GM19025 (cell line): ENCODE data around the gene DCANP1.

Experiments
- ATAC-seq: cut with Tn5 transposase; IDR thresholded peaks from one replicate; pipeline ENCODE4 v1.9.1; 2021; ENCODE audit warnings: mild to moderate bottlenecking, low read depth, moderate library complexity; ENCODE audit not compliant: unreplicated experiment

Gene DCANP1

DNA sequence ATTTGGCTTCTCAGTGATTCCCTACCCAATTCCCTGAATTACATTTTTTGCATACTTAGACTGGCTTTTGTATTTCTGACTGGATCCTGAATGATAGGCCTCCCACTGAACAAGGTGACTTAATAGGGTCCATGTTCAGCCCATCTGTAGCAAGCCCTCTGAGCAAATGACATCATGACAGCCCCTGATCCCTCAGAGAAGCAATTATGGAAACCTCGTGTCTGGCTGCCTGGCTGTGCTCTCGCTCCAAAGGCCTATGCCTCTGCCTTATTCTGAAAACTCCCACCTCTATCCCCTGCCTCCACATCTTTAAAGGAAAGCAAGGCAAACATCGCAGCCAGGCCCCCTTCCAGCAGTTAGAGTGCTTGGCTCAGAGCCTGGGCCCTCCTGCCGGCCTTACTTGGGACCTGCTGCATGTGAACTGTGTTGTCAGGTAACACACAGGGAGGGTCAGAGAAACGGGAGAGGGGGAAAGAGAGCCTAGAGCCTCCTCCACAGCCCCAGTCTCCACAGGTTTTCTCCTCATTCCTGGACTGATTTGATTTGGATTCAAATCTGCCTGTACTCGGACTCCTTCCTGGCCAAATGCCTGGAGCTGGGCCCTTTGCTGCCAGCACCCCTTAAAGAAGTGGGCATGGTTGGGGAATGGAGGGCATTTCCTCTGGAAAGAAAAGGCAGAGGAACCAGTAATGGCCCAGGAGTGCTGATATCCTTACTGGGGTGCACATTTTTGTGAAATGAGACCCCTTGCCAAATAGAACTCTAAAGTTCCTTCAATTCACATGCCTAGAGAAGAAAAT, 3.8 kb downstream of the DCANP1 start:
- ATAC-seq, result no peak

DNA sequence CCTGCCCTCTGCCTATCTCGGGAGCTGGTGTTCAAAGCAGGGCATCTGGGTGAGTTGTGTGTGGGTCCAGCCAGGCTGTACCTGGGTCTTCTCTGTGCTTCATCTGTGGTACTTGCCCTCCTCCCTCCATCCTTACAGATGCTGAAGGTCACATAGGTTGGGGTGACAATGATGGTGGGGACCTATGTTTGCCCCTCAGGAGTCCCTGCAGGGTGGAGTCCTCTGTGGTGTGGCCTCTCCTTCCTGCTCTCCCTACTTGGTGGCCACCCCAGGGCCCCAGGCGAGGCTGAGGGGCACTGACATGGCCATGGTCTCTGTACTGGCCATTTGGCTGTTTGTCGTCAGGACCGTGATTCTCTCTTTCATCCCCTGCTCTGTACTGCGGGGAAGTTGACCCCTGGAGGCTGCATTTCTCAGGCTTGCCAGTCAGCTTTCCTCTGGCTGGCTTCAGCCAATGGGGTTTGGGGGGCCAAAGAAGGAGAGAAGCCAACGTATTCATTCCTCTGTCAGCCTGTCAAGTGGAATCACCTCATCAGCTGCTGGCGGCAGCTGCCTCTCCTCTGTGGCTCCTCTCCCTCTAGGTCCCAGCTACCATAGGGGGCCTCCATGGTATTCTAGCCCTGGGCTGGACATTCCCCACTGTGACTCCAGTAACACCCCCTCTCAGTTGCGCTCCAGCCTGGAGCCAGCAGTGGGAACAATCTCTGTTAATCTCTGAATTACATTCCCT, 4.6 kb downstream of the DCANP1 start:
- ATAC-seq, result no peak

DNA sequence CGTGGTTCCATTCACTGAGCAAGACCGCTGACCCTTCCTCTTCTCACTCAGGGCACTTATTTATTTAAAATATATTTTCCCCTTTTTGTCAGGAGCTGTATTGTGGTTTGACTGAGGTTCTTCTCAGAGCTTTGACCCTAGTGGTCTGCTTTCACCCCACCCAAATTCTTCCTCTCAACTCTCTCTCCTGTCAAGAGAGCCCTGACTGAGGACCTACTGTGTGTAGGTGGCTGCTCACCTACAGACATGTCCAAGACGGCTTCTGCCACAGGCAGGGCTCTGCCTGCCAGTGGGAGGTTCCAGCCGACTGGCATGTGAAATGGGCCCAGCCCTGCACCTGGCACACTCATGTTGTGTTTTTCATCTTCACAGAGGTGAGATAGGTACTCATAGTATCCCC, 5.2 kb downstream of the DCANP1 start:
- no peak for ATAC-seq

DNA sequence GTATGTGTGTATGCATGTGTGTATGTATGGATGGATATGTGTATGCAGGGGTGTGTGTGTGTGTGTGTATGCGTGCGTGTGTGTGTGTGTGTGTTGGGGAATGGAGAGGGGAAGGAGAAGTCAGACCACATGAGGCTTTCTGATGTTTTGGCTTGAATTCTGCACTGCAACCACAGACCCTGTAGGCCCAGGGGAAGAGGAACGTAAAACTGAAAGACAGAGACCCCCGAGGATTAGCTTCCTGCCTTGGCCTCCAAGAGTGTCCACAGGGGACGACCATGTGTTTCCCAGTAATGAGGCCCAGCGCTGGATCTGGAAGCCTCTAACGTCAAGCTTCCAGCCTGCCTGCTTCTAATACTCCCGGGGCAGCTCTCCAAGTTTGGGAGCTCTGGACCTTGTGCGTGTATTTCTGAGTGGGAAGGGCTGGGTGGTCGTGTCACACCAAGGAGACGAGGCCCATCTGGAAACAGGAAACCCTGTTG, 5.8 kb downstream of the DCANP1 start:
- no peak for ATAC-seq

DNA sequence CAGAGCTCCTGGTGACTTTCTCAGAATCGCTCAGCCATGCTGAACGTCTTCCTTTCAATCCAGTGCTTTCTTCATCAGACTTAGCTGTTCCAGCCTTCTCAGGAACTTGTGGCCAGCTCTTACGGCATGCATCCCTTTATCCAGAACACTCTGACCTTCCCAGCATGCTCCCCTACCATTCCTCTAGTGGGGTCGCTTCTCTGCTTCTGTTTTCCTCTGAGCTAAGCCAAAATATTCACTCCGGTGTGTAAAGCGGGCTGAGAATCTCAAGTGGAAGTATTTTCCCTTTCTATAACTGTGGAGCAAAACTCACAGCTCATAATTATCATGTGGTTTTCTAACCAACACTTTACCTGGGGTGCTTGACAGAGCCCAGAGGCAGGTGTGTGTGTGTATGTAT, 6.2 kb downstream of the DCANP1 start:
- ATAC-seq, result no peak

DNA sequence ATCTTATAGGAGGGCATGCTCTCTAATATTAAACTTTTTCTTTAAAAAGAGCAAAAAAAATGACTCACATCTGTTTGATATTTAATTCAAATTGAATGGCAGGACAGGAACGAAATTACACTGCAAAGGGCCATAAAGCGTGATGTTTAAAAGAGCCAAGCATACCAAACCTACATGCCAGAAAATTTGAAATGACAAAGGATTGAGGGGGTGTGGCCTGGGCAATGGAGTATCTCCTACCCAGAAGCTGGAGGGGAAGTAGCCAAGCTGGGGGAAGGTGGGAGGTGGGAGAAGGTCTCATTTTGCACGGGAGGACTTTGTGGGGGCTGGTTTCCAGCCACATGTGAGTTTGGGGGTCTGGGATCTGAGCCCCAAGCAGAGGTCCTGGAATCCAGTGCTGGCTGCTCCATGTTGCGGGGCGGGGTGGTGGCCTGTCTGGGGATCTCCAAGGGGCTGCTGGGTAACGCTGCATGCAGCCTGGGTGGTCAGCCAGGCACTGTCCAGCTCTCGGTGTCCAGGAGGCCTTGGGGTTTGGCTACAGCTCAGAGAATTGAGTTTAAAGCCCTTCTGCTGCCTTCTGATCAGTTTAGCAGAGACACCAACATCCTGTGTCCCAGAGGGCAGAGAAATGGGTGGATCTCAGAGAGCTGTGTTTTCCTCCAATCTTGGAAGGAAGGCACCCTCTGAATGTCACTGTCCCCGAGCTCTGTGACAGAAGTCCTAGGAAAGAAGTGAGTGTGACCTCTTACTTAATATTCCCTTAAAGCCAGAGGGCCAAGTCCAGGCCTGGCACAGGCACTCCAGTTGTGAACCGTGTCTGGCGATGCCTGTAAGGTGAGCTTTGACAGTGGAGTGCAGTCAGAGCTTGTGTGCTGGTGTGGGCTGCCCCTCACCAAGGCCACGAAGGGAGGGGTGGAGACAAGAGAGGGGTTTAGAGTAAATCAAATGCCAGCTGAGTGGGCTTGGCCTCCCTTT, 7.6 kb downstream of the DCANP1 start:
- no peak for ATAC-seq

DNA sequence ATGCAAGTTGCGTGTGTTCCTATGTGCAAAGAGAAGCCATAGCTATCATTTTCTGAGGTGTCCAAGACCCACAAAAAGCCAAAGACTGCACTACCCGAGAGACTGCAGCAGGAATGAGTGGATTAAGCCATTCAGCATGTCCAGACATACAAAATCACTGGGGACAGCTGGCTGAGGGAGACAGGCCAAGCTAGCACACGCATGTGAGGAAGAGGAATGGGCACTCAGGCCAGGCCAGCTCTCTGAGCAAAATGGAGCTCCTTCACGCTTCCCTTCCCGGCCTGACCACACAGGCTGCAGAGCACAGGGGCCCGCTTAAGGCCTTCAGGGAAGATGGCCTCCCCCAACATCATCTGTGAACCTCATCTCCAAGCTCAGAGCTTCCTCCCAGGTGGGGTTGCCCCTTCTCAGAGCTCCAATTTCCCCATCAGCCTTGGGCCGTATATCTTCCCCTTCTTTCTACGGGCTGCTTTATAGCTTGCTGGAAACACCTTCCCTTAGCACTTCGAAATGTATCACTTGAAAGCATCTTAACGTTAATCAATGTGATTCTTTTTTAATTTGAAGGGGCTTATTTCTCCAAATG, 8.4 kb downstream of the DCANP1 start:
- ATAC-seq, result no peak

DNA sequence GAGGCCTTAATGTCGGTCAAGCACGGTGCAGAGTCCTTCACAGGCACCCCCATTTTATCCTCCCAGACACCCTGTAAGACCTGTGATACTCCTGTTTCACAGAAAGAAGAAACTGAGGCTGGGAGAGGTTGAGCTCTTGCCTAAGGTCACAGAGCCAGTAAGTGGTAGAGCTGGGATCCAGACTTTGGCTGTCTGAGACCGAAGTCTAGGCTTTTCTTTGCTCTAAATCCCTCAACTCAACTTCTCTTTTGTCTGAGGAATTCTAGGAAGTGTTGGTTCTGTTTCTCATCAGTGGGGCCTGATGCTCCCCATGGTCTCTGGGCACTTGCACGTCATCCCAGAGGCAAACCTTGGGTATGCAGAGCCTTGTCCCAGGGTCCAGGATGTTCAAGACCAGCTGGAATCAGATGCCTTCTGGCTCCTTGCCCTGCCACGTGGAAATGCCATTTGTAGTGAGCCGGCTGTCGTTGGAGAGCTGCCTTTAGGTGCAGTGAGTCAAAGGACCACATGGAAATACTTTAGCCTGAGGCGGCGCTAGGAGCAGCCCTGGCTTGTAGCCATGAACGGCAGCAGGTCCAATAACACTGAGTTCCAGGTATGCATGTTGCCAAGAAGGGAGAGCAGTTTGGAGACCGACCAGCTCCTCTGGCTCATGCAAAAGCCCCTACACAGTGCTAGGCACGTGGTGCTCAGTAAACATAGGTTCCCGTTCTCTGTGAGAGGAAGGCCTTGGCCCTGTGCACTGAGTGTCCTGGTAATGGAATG, 9.2 kb downstream of the DCANP1 start:
- no peak for ATAC-seq

DNA sequence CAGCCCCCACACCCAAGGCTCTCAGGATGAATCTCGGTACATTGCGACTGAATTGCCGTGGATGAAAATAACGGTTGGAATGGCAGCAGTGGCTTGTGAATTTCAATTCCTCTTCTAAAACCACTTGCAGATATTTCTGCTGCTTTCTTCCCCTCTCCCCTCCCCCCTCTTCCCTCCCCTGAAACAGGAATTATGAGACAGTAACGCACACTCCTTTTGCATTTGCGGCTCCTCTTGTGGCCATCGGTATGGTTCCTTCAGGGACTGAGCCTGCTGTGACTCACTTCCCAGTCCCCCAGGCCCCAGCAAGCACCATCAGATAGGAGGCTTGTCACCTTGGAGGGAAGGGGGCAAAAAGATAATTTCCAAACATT, 9.7 kb downstream of the DCANP1 start:
- no peak for ATAC-seq

DNA sequence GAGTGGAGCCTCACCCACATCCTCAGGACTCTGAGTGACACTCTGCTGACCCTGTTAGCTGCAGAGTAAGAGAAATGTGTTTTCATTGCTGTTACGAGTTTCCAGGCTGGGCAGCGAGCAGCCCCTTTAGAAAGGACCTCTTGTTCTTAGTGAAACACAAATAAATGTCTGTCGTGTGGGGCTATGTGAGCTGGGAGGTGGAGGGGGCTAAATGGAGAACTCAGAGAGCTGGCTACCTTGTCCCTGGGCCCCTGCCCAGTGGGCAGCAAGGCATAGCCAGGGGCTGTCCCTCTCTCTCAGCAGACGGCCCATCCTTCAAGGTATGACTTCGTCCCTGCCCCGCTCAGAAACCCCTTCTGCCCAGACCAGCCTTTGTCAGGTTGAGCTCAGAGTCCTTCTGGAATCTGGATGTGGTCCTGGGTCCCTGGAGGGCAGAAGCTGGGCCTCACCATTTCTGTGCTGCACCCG, 10.2 kb downstream of the DCANP1 start:
- ATAC-seq, result no peak

DNA sequence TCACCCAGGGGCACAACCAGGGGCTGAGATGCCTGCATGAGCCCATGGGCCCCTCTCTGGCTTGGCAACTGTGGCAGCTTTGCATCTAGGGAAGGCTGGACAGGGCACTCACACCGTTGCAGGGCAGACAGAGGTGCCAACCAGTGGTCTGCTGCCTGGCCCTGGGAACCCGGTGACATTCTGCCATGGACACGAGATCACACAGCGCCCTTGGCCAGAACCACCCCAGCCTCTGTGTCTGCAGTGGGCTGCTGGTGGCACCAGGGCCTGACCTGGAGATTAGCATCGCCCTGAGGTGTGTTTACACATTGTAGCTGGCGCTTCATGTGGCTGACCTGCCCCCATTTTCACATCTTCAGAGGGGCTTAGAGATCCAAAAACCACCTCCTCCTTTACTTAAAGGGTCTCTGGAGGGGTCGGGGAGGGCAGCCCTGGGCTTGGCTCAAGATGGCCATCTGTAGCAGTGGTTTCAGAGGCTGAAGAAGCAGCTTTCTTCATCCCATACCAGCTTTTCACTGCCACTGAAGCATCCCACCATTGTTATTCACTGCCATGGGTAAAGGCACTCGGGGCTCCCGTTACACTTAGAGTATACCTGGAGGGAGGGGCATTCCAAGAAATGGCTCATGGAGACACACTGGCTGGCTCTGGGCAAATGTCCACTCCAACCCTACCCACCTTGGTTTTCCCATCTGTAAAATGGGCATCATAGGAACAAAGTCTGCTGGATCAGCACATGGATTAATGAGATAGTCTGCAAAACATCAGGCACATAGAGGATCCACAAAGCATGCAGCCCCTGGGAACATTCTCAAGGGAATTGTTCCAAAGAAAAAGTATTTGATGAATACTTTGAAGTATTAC, 11.4 kb downstream of the DCANP1 start:
- ATAC-seq, result no peak

DNA sequence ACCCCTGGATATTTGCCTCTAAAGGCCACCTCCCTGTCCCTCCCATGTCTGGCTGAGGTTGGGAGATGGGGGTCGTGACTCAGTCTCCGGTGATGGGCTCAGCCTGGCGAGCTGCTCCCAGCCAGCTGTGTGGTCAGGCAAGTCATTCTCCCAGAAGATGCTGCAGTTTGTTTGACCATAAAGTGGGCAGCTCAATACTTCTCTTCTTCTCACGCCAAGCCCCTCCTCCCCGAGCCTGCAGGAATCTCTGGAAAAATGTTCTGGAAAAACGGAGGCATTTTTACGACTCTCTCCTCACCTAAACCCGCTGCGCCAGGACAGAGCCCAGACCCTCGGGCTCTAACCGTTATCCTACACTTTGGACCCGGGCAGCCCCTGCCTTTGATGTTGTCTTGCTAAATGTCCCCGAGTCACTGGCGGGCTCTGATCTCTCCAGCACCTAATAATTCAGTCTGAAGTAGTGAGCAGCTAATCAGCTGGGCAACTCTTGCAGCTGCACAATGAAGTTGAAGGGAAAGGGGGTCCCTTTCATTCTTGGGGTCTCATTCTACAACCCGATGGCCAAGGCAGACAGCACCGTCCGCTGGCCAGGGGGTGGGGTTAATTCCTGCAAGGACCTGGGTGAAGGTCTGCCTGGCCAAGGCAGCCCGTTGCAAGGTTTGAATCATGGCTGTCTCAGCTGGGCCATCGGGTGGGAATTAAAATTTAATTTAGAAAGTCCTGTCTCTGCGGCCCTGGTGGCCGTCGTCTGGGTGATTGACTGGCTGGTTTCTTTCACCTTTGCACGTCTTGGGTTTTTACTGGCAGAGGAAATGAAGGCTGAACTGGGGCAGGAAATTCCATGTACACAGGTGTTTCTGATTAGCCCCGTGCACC, 12.3 kb downstream of the DCANP1 start:
- no peak for ATAC-seq

DNA sequence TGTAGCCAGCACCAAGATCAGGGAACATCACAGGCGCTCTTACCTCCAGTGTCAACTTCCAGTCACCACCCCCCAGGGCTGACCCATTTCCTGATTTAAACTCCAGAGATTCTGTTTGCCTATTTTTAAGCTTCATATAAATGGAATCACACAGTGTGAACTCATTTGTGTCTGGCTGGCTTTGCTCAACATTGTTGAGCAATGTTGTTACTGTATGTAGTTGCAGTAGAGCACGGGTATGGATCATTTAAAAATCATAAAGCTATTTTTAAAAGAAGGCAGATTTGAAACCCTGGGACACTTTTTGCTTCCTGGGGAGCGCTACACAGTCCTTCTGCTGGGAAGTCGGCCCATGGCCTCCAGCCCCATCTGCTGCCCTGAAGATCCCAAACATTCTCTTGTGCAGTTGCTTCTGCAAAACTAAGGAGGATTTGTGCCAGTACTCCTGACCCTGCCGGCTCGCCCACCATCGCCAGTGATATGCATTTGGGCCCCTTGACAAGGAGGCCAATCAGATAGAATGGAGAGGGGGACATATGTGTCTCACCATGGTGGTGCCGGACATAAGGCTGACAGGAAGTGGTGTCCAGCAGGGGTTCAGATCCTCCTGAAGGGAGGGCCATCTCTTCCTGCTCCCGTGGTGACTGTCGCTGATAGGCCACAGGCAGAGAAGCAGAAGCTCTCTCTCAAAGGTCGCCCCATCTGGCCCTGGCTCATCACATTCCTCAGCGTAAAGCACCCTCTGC, 13.3 kb downstream of the DCANP1 start:
- no peak for ATAC-seq

DNA sequence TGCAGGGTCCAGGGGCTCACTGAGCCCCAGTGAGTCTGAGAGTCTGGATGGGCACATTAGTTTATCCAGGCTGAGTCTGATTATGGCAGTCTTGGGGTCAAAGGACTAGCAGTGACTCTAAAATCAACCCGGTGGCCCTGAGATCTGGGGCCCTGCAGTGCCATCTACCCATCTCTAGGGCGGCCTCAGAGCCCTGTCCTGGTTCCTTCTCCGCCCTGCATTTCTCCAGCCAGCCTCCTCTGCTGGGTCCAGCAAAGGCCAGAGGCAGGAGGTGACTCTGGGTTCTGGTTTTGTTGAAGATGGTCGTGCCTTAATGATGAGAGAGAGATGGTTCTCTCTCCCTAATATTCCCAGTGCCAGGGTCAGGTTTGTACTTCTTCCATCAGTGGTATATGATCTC, 15.0 kb downstream of the DCANP1 start:
- ATAC-seq, result no peak

DNA sequence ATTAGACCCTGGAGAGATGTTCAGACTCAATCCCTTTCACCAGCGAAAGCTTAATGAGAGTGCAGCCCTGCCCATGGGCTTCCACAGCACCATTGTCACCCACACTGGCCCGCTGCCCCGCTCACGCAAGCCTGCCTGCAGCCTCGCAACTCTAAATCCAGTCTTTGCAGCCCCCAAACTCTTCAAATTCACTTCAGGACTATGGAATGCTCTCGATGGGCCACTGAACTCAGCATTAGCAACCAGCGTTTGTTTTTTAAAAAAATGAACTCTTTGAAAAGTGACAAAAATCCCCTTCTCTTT, 17.1 kb downstream of the DCANP1 start:
- no peak for ATAC-seq

DNA sequence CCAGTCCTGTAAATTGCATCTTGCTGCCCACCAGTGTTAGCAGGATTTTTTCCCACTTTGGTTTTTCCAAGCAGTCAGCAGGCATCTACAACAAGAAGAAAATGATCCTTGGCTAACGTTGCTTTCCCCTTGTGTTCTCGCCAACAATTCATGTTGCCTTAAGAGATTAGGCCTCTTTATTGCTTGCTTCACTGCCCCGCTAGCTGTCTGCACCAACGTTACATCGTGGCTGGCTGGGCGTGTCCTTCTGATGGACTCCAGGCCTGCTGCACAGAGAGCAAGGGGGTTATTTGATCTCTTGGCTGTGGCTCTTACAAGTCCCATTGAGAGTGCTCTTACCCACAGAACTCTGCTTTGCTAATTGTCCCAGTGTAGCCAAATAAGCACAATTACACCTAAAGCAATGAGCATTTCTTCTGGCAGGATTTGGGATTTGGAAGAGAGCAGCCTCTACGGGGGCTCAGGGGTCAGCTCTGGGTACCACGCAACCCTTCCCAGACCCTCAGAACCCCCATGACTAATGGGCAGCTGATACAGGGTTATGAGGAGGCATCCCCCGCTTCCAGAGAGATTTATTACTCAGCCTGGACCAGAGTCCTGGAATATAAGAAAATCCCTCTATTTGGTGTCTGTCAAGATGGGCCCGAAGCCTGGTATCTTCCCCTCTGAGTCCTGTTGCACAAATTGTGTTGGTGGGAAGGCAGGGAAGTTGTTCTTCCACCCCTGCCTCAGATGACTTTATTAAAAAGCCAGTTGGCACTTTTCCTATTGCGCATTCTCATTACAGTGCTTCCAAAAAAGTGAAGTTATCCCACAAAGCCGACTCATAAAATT, 17.6 kb downstream of the DCANP1 start:
- no peak for ATAC-seq
